Loucy (cell line): Measurements from ENCODE around the gene RSRC1.

Source experiments
- H2AFZ ChIP-seq: fragments of 200-600 bp; sonication (generic); 2 replicates; pipeline ENCODE4 v1.6.0; 2016; ENCODE audit warnings: antibody characterized with exemption, mild to moderate bottlenecking, low read length, moderate library complexity
- H3F3A ChIP-seq: fragments of 200-600 bp; 2 replicates; pipeline ENCODE4 v1.6.0; 2016; ENCODE audit warnings: antibody characterized with exemption, low read depth, mild to moderate bottlenecking
- H3K27me3 ChIP-seq: fragments of 200-600 bp; sonication (generic); 2 replicates; pipeline ENCODE4 v1.6.1; 2014; ENCODE audit warnings: low read length, mild to moderate bottlenecking; ENCODE audit not compliant: insufficient read depth, poor library complexity, severe bottlenecking
- H3K36me3 ChIP-seq: fragments of 200-600 bp; sonication (generic); 2 replicates; pipeline ENCODE4 v1.6.1; 2016; ENCODE audit warnings: low read length; ENCODE audit not compliant: insufficient read depth
- H3K4me1 ChIP-seq: fragments of 200-600 bp; sonication (generic); 2 replicates; pipeline ENCODE4 v1.5.1; 2014; ENCODE audit warnings: low read length, mild to moderate bottlenecking; ENCODE audit not compliant: insufficient read depth, poor library complexity, severe bottlenecking
- H3K4me2 ChIP-seq: fragments of 200-600 bp; sonication (generic); 2 replicates; pipeline ENCODE4 v1.6.0; 2014; ENCODE audit warnings: antibody characterized with exemption, low read length, low read depth, mild to moderate bottlenecking; ENCODE audit not compliant: poor library complexity, severe bottlenecking
- H3K4me3 ChIP-seq: fragments of 200-600 bp; sonication (generic); 2 replicates; pipeline ENCODE4 v1.5.1; 2014; ENCODE audit warnings: low read length, mild to moderate bottlenecking, mixed read lengths; ENCODE audit not compliant: poor library complexity, severe bottlenecking
- H3K79me2 ChIP-seq: fragments of 200-600 bp; sonication (generic); 2 replicates; pipeline ENCODE4 v1.6.1; 2014; ENCODE audit warnings: low read length; ENCODE audit not compliant: insufficient read depth
- H3K9ac ChIP-seq: fragments of 200-600 bp; sonication (generic); 2 replicates; pipeline ENCODE4 v1.6.0; 2014; ENCODE audit warnings: mild to moderate bottlenecking, low read depth, low read length, moderate library complexity; ENCODE audit not compliant: poor library complexity, severe bottlenecking
- H3K9me2 ChIP-seq: fragments of 200-600 bp; sonication (generic); replicated peaks from 2 replicates; pipeline ENCODE4 v1.6.1; 2016; ENCODE audit warnings: low read depth, low read length, mixed read lengths
- H3K9me3 ChIP-seq: fragments of 200-600 bp; sonication (generic); 2 replicates; pipeline ENCODE4 v1.6.1; 2014; ENCODE audit warnings: mild to moderate bottlenecking, antibody characterized with exemption, low read length, low read depth; ENCODE audit not compliant: insufficient read depth
- H4K20me1 ChIP-seq: fragments of 200-600 bp; sonication (generic); 2 replicates; pipeline ENCODE4 v1.6.0; 2014; ENCODE audit warnings: antibody characterized with exemption, low read length, mild to moderate bottlenecking; ENCODE audit not compliant: insufficient read depth, poor library complexity, severe bottlenecking
- EZH2phosphoT487 ChIP-seq: fragments of 200-600 bp; IDR thresholded peaks from 2 replicates; pipeline ENCODE4 v1.6.1; 2018; ENCODE audit warnings: antibody characterized with exemption, mild to moderate bottlenecking, moderate library complexity, borderline replicate concordance
- TF ChIP-seq, protein P1 (sequence below): fragments of 200-600 bp; sonication (generic); conservative IDR thresholded peaks from 2 replicates; pipeline ENCODE4 v1.5.1; 2014; ENCODE audit warnings: mild to moderate bottlenecking, antibody characterized with exemption, low read length

The RSRC1 gene

DNA sequence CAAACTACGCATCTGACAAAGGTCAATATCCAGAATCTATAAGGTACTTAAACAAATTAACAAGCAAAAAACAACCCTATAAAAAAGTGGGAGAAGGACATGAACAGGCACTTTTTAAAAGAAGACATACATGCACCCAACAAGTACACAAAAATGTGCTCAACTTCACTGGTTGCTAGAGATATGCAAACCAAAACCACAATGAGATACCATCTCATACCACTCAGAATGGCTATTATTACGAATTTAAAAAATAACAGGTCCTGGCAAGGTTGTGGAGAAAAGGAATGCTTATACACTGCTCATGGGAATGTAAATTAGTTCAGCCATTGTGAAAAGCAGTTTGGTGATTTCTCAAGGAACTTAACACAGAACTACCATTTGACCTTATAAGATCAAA is 285.5 kb downstream of the RSRC1 start:
- Histone ChIP-seq H3K36me3 (no peaks in the 10 kb centered on the region), H3K9ac (no peak overlapping the region), H3K4me1 (no peaks in the 10 kb centered on the region), H3K9me3 (peaks cover 11% of the 10 kb centered on the region), H2AFZ (no peak overlapping the region), H3K4me2 (no peak overlapping the region), H3K4me3 (no peak overlapping the region), H3K9me2 (no peaks in the 10 kb centered on the region), H3K79me2 (no peaks in the 10 kb centered on the region), H3K27me3 (no peaks in the 10 kb centered on the region), H3F3A (no peaks in the 10 kb centered on the region), H4K20me1 (no peaks in the 10 kb centered on the region)
- TF ChIP-seq, protein P1, sequence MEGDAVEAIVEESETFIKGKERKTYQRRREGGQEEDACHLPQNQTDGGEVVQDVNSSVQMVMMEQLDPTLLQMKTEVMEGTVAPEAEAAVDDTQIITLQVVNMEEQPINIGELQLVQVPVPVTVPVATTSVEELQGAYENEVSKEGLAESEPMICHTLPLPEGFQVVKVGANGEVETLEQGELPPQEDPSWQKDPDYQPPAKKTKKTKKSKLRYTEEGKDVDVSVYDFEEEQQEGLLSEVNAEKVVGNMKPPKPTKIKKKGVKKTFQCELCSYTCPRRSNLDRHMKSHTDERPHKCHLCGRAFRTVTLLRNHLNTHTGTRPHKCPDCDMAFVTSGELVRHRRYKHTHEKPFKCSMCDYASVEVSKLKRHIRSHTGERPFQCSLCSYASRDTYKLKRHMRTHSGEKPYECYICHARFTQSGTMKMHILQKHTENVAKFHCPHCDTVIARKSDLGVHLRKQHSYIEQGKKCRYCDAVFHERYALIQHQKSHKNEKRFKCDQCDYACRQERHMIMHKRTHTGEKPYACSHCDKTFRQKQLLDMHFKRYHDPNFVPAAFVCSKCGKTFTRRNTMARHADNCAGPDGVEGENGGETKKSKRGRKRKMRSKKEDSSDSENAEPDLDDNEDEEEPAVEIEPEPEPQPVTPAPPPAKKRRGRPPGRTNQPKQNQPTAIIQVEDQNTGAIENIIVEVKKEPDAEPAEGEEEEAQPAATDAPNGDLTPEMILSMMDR = no peak
- no peak for TF ChIP-seq EZH2phosphoT487

DNA sequence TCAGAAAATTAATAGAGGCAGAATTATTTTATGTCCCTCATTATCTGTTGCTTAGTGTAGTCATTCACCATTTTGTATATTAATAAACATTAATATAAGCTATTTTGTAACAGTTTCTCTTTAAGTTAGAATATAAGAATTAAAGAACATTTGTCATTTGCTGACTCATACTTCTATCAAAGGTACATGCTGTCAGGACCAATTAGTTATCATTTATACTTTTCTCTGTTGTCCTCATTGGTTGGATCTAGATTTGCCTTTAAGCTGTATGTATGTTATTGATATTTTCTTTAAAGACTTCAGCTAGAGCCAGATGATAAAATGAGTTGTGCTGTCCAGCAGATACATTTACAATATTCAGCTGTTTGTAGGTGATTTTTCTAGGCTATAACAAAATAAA is 292.7 kb downstream of the RSRC1 start:
- Histone ChIP-seq H3K9me3 (no peaks in the 10 kb centered on the region), H3K79me2 (no peaks in the 10 kb centered on the region), H3K4me1 (no peaks in the 10 kb centered on the region), H4K20me1 (no peaks in the 10 kb centered on the region), H3K9me2 (no peaks in the 10 kb centered on the region), H3K36me3 (no peaks in the 10 kb centered on the region), H3K4me3 (no peak overlapping the region), H2AFZ (no peak overlapping the region), H3F3A (no peaks in the 10 kb centered on the region), H3K9ac (no peak overlapping the region), H3K4me2 (no peak overlapping the region), H3K27me3 (no peaks in the 10 kb centered on the region)
- TF ChIP-seq, protein P1 = no peak
- no peak for TF ChIP-seq EZH2phosphoT487

DNA sequence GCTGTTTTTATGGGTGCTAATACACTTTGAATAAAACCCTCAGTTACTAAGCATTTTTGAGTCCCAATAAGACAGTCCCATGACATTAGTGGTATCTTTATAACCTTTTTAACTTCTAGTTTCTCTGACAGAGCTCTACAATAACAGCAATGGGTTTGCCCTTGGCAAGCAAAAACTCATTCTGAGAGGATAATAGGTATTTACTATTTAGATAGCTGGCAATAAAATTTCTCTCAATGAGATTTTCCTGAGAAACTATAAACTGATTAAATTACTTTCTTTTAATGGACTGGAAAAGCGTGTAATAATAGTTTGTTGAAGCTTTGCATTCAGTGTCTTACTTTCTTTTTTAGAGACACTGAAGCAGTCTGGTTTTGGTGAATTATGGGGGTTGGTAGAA is 293.1 kb downstream of the RSRC1 start:
- no peaks in the 10 kb centered on the region for H3K9me3 ChIP-seq
- H4K20me1 ChIP-seq = no peaks in the 10 kb centered on the region
- H3K9ac ChIP-seq = no peak overlapping the region
- no peak overlapping the region for H3K4me3 ChIP-seq
- no peaks in the 10 kb centered on the region for H3K36me3 ChIP-seq
- TF ChIP-seq, protein P1 = no peak
- no peak for TF ChIP-seq EZH2phosphoT487
- H3K4me2 ChIP-seq = no peak overlapping the region
- no peaks in the 10 kb centered on the region for H3K4me1 ChIP-seq
- H2AFZ ChIP-seq = no peak overlapping the region
- no peaks in the 10 kb centered on the region for H3K79me2 ChIP-seq
- H3K9me2 ChIP-seq = no peaks in the 10 kb centered on the region
- H3K27me3 ChIP-seq = no peaks in the 10 kb centered on the region
- no peaks in the 10 kb centered on the region for H3F3A ChIP-seq
